ENCODE measurements around the gene TCTN2. TPM values are rescaled to one million over a fixed set of nuclear protein-coding genes. Genes with fewer than 3 reads are reported as not detected.

TCTN2 gene
- total RNA-seq, 2 experiments from 2014 or later, result 2.9 to 3.4 TPM

GRCh38 chr12:123696207-123696606 is 25.3 kb downstream of the TCTN2 start:
- H3K27me3 Mint-ChIP-seq (ENCODE audit: low read depth), result no peaks in the 10 kb centered on the region
- no peak overlapping the region for H3K27ac Mint-ChIP-seq
- no peak overlapping the region for H3K4me3 Mint-ChIP-seq
- no peak for DNase-seq
- no peaks in the 10 kb centered on the region for H3K36me3 Mint-ChIP-seq (ENCODE audit: low read depth)
- no peaks in the 10 kb centered on the region for H3K4me1 Mint-ChIP-seq (ENCODE audit: low read depth)
- H3K9me3 Mint-ChIP-seq (ENCODE audit: insufficient read depth), result no peaks in the 10 kb centered on the region
- ChIA-PET POLR2A (no interaction called here), CTCF (interaction anchor here (1.2 kb wide), 1 partner anchor 14 kb away, joined by 3 read pairs; no protein-coding TSS in a partner anchor)
- ATAC-seq, result no peak

- no peak for DNase-seq
- H3K27me3 Mint-ChIP-seq (ENCODE audit: low read depth), result no peaks in the 10 kb centered on the region
- H3K4me1 Mint-ChIP-seq (ENCODE audit: low read depth), result no peaks in the 10 kb centered on the region
- H3K27ac Mint-ChIP-seq, result no peak overlapping the region
- CTCF ChIA-PET, result interaction anchor here (1.2 kb wide), 1 partner anchor 15 kb away, joined by 3 read pairs; no protein-coding TSS in a partner anchor
- H3K9me3 Mint-ChIP-seq (ENCODE audit: insufficient read depth), result no peaks in the 10 kb centered on the region
- no peak overlapping the region for H3K4me3 Mint-ChIP-seq
- H3K36me3 Mint-ChIP-seq (ENCODE audit: low read depth), result no peaks in the 10 kb centered on the region
- ATAC-seq, result no peak
- POLR2A ChIA-PET, result no interaction called here
These were observed 25.7 kb downstream of the TCTN2 start for GRCh38 chr12:123696646-123697045.

GRCh38 chr12:123705935-123706334 is 35.0 kb downstream of the TCTN2 start:
- DNase-seq (no peak), ATAC-seq (no peak)
- H3K9me3 Mint-ChIP-seq (ENCODE audit: insufficient read depth), result no peaks in the 10 kb centered on the region
- H3K4me3 Mint-ChIP-seq, result no peak overlapping the region
- POLR2A ChIA-PET, result interaction anchor here (0.7 kb wide), 1 partner anchor 53 kb away, joined by 3 read pairs; no protein-coding TSS in a partner anchor
- H3K4me1 Mint-ChIP-seq (ENCODE audit: low read depth), result peaks cover 4% of the 10 kb centered on the region
- H3K27me3 Mint-ChIP-seq (ENCODE audit: low read depth), result no peaks in the 10 kb centered on the region
- H3K36me3 Mint-ChIP-seq (ENCODE audit: low read depth), result peaks cover 1% of the 10 kb centered on the region
- no peak overlapping the region for H3K27ac Mint-ChIP-seq
- CTCF ChIA-PET, result no interaction called here

GRCh38 chr12:123707466-123707865 is 36.6 kb downstream of the TCTN2 start:
- ChIA-PET CTCF (no interaction called here), POLR2A (no interaction called here)
- Mint-ChIP-seq H3K4me1 (ENCODE audit: low read depth) (peaks cover 13% of the 10 kb centered on the region), H3K27ac (no peak overlapping the region), H3K4me3 (no peak overlapping the region), H3K9me3 (ENCODE audit: insufficient read depth) (no peaks in the 10 kb centered on the region), H3K36me3 (ENCODE audit: low read depth) (peaks cover 4% of the 10 kb centered on the region), H3K27me3 (ENCODE audit: low read depth) (no peaks in the 10 kb centered on the region)
- DNase-seq, result no peak
- no peak for ATAC-seq

DNA sequence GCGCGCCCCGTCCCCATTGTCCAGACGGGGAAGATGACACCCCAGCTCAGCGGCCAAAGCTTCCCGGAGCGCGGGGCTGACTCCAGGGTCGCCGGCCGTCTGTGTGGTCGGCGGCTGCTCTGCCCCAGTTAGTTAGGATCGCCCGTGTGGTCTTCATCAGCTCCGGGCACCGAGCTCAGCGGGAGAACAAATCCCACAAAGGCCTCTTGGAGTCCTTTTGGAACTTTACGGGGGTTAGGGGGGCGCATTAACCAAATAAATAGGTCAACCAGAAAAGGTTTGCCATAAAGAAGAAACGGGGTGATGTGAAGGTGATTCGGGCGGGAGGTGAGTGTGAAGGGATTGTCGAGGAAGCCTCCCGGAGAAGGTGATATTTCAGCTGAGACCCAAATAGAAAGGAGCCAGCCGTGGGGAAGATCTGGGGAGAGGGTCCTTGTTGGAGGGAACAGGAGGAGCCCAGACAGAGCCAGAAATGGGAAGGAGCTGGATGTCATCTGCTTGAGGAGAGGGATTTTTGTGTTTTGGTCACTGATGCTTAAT is 41.9 kb downstream of the TCTN2 start:
- ChIA-PET POLR2A (interaction anchor here (0.6 to 2.2 kb wide), 12 partner anchors 10 to 480 kb away, joined by 3 to 15 read pairs (median 6); partner anchors contain the start of genes DDX55, DNAH10, EIF2B1 and GTF2H3), CTCF (interaction anchor here (1.2 to 3.7 kb wide), 7 partner anchors 10 to 110 kb away, joined by 3 to 21 read pairs (median 3); partner anchors contain the start of gene DDX55)
- ATAC-seq (no peak), DNase-seq (peak; percentile 30)
- Mint-ChIP-seq H3K27me3 (ENCODE audit: low read depth) (no peaks in the 10 kb centered on the region), H3K36me3 (ENCODE audit: low read depth) (peaks cover 4% of the 10 kb centered on the region), H3K4me3 (peak overlapping the region; percentile 81), H3K4me1 (ENCODE audit: low read depth) (peaks cover 35% of the 10 kb centered on the region), H3K9me3 (ENCODE audit: insufficient read depth) (no peaks in the 10 kb centered on the region), H3K27ac (peak overlapping the region; percentile 72)

GRCh38 chr12:123713398-123713797 is 42.5 kb downstream of the TCTN2 start:
- peak overlapping the region; percentile 72 for H3K27ac Mint-ChIP-seq
- peaks cover 4% of the 10 kb centered on the region for H3K36me3 Mint-ChIP-seq (ENCODE audit: low read depth)
- H3K9me3 Mint-ChIP-seq (ENCODE audit: insufficient read depth), result no peaks in the 10 kb centered on the region
- peak overlapping the region; percentile 81 for H3K4me3 Mint-ChIP-seq
- peak; percentile 27 for DNase-seq
- H3K27me3 Mint-ChIP-seq (ENCODE audit: low read depth), result no peaks in the 10 kb centered on the region
- peaks cover 35% of the 10 kb centered on the region for H3K4me1 Mint-ChIP-seq (ENCODE audit: low read depth)
- ChIA-PET POLR2A (interaction anchor here (0.6 to 2.2 kb wide), 10 partner anchors 11 to 481 kb away, joined by 3 to 15 read pairs (median 6); partner anchors contain the start of genes DDX55, DNAH10, EIF2B1 and GTF2H3), CTCF (interaction anchor here (1.4 to 3.7 kb wide), 4 partner anchors 9 to 111 kb away, joined by 3 to 21 read pairs (median 5); partner anchors contain the start of gene DDX55)
- ATAC-seq, result no peak

DNA sequence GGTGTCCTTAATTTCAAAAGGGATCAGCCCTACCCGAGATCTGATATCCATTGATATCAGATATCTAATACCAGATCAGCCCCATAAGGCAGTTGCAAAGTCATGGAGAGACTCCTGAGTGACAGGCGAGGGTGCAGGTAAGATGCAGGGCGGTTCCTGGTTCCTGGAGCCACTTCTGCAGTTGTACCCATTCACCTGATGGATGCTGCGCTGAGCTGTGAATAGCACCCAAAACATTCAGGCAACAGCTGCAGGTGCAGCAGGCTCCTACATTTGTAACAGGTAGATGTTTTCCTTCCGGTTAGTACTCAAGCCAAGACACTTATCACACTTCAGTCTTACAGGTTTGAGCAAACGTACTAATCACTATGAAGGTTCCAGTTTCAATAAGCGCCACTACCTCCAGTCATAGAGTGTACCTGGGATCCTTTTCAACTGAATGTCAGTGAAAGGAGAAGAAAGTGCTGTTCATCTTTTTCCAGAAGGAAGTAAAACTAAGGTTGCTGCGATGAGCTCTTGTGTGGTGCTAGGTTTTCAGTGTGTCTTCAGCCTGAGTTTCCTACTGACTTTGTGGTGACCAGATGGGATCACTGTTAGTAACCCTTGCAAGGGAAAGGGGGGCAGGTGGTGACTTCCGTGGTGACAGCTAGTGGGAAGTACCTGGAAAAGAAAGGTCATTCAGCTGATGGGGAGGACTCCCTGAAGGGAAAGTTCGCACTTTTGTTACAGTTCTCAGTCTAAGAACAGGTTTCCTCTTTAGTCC is 43.1 kb downstream of the TCTN2 start:
- no peak for ATAC-seq

GRCh38 chr12:123715195-123715594 is 44.3 kb downstream of the TCTN2 start:
- Mint-ChIP-seq H3K4me3 (peak overlapping the region; percentile 36), H3K4me1 (ENCODE audit: low read depth) (peaks cover 45% of the 10 kb centered on the region), H3K27me3 (ENCODE audit: low read depth) (no peaks in the 10 kb centered on the region), H3K9me3 (ENCODE audit: insufficient read depth) (no peaks in the 10 kb centered on the region), H3K36me3 (ENCODE audit: low read depth) (peaks cover 13% of the 10 kb centered on the region), H3K27ac (peak overlapping the region; percentile 49)
- no peak for ATAC-seq
- no peak for DNase-seq
- ChIA-PET CTCF (interaction anchor here (1.0 to 3.7 kb wide), 3 partner anchors 10 to 81 kb away, joined by 3 to 21 read pairs (median 3); partner anchors contain the start of genes DNAH10 and GTF2H3), POLR2A (interaction anchor here (1.2 to 1.5 kb wide), 2 partner anchors 19 to 29 kb away, joined by 3 read pairs; no protein-coding TSS in a partner anchor)

More for the DNA sequence above, 43.1 kb downstream of the TCTN2 start:
- Mint-ChIP-seq H3K27ac (peak overlapping the region; percentile 72), H3K9me3 (ENCODE audit: insufficient read depth) (no peaks in the 10 kb centered on the region), H3K27me3 (ENCODE audit: low read depth) (no peaks in the 10 kb centered on the region), H3K36me3 (ENCODE audit: low read depth) (peaks cover 4% of the 10 kb centered on the region), H3K4me3 (peak overlapping the region; percentile 81), H3K4me1 (ENCODE audit: low read depth) (peaks cover 36% of the 10 kb centered on the region)
- POLR2A ChIA-PET, result interaction anchor here (0.9 to 2.2 kb wide), 9 partner anchors 10 to 481 kb away, joined by 3 to 15 read pairs (median 4); partner anchors contain the start of genes EIF2B1, GTF2H3, MPHOSPH9 and MTRFR
- peak; percentile 31 for DNase-seq
- CTCF ChIA-PET, result interaction anchor here (1.0 to 3.7 kb wide), 6 partner anchors 9 to 112 kb away, joined by 3 to 21 read pairs (median 4); partner anchors contain the start of genes DDX55, DNAH10 and GTF2H3

DNA sequence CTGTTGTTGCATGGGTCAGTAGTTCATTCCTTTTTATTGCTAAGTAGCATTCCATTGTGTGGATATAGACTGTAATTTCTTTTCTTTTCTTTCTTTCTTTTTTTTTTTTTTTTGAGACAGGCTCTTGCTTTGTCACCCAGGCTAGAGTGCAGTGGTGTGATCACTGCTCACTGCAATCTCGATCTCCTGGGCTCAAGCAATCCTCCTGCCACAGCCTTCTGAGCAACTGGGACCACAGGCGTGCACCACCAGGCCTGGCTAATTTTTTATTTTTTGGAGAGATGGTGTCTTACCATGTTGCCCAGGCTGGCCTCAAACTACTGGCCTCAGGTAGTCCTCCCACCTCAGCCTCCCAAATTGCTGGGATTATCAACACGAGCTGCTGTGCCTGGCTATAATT is 46.4 kb downstream of the TCTN2 start:
- ChIA-PET CTCF (interaction anchor here (0.8 kb wide), 1 partner anchor 17 kb away, joined by 3 read pairs; no protein-coding TSS in a partner anchor), POLR2A (no interaction called here)
- no peak overlapping the region for H3K27ac Mint-ChIP-seq
- peaks cover 21% of the 10 kb centered on the region for H3K36me3 Mint-ChIP-seq (ENCODE audit: low read depth)
- no peak for ATAC-seq
- peaks cover 40% of the 10 kb centered on the region for H3K4me1 Mint-ChIP-seq (ENCODE audit: low read depth)
- H3K9me3 Mint-ChIP-seq (ENCODE audit: insufficient read depth), result no peaks in the 10 kb centered on the region
- no peaks in the 10 kb centered on the region for H3K27me3 Mint-ChIP-seq (ENCODE audit: low read depth)
- H3K4me3 Mint-ChIP-seq, result no peak overlapping the region
- no peak for DNase-seq

- ChIA-PET CTCF (interaction anchor here (1.2 kb wide), 1 partner anchor 25 kb away, joined by 3 read pairs; no protein-coding TSS in a partner anchor), POLR2A (no interaction called here)
- DNase-seq (no peak), ATAC-seq (no peak)
- Mint-ChIP-seq H3K4me1 (ENCODE audit: low read depth) (peaks cover 40% of the 10 kb centered on the region), H3K27ac (no peak overlapping the region), H3K36me3 (ENCODE audit: low read depth) (peaks cover 30% of the 10 kb centered on the region), H3K4me3 (no peak overlapping the region), H3K9me3 (ENCODE audit: insufficient read depth) (no peaks in the 10 kb centered on the region), H3K27me3 (ENCODE audit: low read depth) (no peaks in the 10 kb centered on the region)
These were observed 49.4 kb downstream of the TCTN2 start for GRCh38 chr12:123720141-123720814.

GRCh38 chr12:123721245-123721644 is 50.3 kb downstream of the TCTN2 start:
- no peak for ATAC-seq
- POLR2A ChIA-PET, result no interaction called here
- Mint-ChIP-seq H3K27ac (no peak overlapping the region), H3K9me3 (ENCODE audit: insufficient read depth) (no peaks in the 10 kb centered on the region), H3K4me1 (ENCODE audit: low read depth) (peaks cover 38% of the 10 kb centered on the region), H3K4me3 (no peak overlapping the region), H3K36me3 (ENCODE audit: low read depth) (peaks cover 35% of the 10 kb centered on the region), H3K27me3 (ENCODE audit: low read depth) (no peaks in the 10 kb centered on the region)
- CTCF ChIA-PET, result interaction anchor here (1.2 kb wide), 1 partner anchor 24 kb away, joined by 3 read pairs; no protein-coding TSS in a partner anchor
- DNase-seq, result no peak
